H1 (cell line): ENCODE results near the gene C2CD4D. TPM values are rescaled to one million over a fixed set of nuclear protein-coding genes. Genes with fewer than 3 reads are reported as not detected.

Experiments
- CTCF ChIA-PET: fragments of 300-600 bp; sonication (Branson Sonifier 250); formaldehyde crosslinking; loops from one replicate; lab custom pipeline; 2021; ENCODE audit not compliant: partially characterized antibody; lab: Charles Lee
- POLR2A ChIA-PET: fragments of 300-600 bp; sonication (Branson Sonifier 250); formaldehyde crosslinking; loops from one replicate; lab custom pipeline; 2021; ENCODE audit warnings: inconsistent platforms; ENCODE audit not compliant: partially characterized antibody; lab: Charles Lee
- DNase-seq, 2 experiments: peaks; one replicate each; pipeline versions ENCODE4 v3.0.0 to v3.0.0-alpha.2; 2010 to 2022; ENCODE audit warnings: low spot score in 2 of 2, low read depth in 1 of 2, mixed read lengths in 1 of 2
- FAIRE-seq: peaks from 2 replicates; lab custom pipeline; 2011; peaks lifted over from hg19 to GRCh38; lab: Jason Lieb, UNC
- H2AFZ ChIP-seq: 2 replicates; pipeline ENCODE4 v1.8.1; 2012; ENCODE audit warnings: low read length, inconsistent platforms
- H2AK5ac ChIP-seq: 2 replicates; pipeline ENCODE4 v1.6.1; 2013; ENCODE audit warnings: low read depth, low read length
- H2BK120ac ChIP-seq: replicated peaks from 2 replicates; pipeline ENCODE3; 2013; ENCODE audit warnings: low read depth, low read length, inconsistent platforms
- H2BK12ac ChIP-seq: 2 replicates; pipeline ENCODE4 v1.6.1; 2013; ENCODE audit warnings: low read depth, low read length
- H2BK15ac ChIP-seq: 2 replicates; pipeline ENCODE4 v1.6.1; 2013; ENCODE audit warnings: low read length
- H2BK20ac ChIP-seq: 2 replicates; pipeline ENCODE4 v1.6.1; 2013; ENCODE audit warnings: low read length
- H2BK5ac ChIP-seq: 2 replicates; pipeline ENCODE4 v1.6.1; 2013; ENCODE audit warnings: low read depth, low read length
- H3K14ac ChIP-seq: 2 replicates; pipeline ENCODE4 v1.6.1; 2013; ENCODE audit warnings: inconsistent platforms; ENCODE audit not compliant: insufficient read length
- H3K18ac ChIP-seq: 2 replicates; pipeline ENCODE4 v1.6.1; 2013; ENCODE audit warnings: low read length; ENCODE audit errors: extremely low read depth
- H3K23ac ChIP-seq: 2 replicates; pipeline ENCODE4 v1.6.1; 2013; ENCODE audit warnings: inconsistent platforms; ENCODE audit not compliant: insufficient read length
- H3K23me2 ChIP-seq: 2 replicates; pipeline ENCODE4 v1.6.1; 2013; ENCODE audit warnings: low read depth, low read length
- H3K27ac ChIP-seq: 2 replicates; pipeline ENCODE4 v1.6.1; 2011; ENCODE audit warnings: low read depth, low read length, inconsistent platforms
- H3K27me3 ChIP-seq, 4 experiments: replicated peaks in 1 of 4; 1 replicate in 1 of 4; 2 replicates in 3 of 4; pipeline versions ENCODE4 v1.6.1 to v1.8.1; 2011 to 2013; ENCODE audit warnings: low read length in 3 of 4, mild to moderate bottlenecking in 3 of 4, inconsistent platforms in 2 of 4, mixed read lengths in 2 of 4, moderate library complexity in 1 of 4; ENCODE audit not compliant: control insufficient read depth in 3 of 4, insufficient read depth in 3 of 4; ENCODE audit errors: extremely low read depth in 1 of 4
- H3K36me3 ChIP-seq, 4 experiments: 2 replicates each; pipeline versions ENCODE4 v1.6.1 to v1.8.1; 2011 to 2013; ENCODE audit warnings: mild to moderate bottlenecking in 4 of 4, low read length in 3 of 4, moderate library complexity in 2 of 4, control low read depth in 1 of 4, inconsistent platforms in 1 of 4; ENCODE audit not compliant: insufficient read depth in 4 of 4, control insufficient read depth in 2 of 4
- H3K4ac ChIP-seq: replicated peaks from 2 replicates; pipeline ENCODE3; 2013; ENCODE audit warnings: low read length, low read depth, mixed read lengths, inconsistent platforms; ENCODE audit not compliant: insufficient read length
- H3K4me1 ChIP-seq, 4 experiments: replicated peaks in 1 of 4; 1 replicate in 1 of 4; 2 replicates in 3 of 4; pipeline versions ENCODE4 v1.6.1 to v1.8.1; 2011 to 2013; ENCODE audit warnings: low read length in 3 of 4, inconsistent platforms in 2 of 4, mixed read lengths in 1 of 4; ENCODE audit not compliant: insufficient read depth in 4 of 4, control insufficient read depth in 3 of 4
- H3K4me2 ChIP-seq, 2 experiments: 2 replicates each; pipeline versions ENCODE4 v1.6.1 to v1.8.1; 2011 to 2013; ENCODE audit warnings: low read depth in 2 of 2, low read length in 2 of 2, control low read depth in 1 of 2, inconsistent platforms in 1 of 2, mild to moderate bottlenecking in 1 of 2; ENCODE audit not compliant: insufficient read depth in 1 of 2
- H3K4me3 ChIP-seq, 4 experiments: fragments of 200-600, 300-600 bp in 1 of 4; sonication (generic), shearing (Covaris generic), sonication (Bioruptor Twin) in 1 of 4; 2 replicates each; pipeline versions ENCODE4 v1.5.1 to v1.8.1; 2011 to 2016; ENCODE audit warnings: low read length in 4 of 4, low read depth in 3 of 4, control low read depth in 2 of 4, inconsistent platforms in 2 of 4, mild to moderate bottlenecking in 2 of 4, mixed read lengths in 1 of 4, moderate library complexity in 1 of 4; ENCODE audit not compliant: insufficient read depth in 2 of 4; ENCODE audit errors: extremely low read depth in 1 of 4
- H3K56ac ChIP-seq: replicated peaks from 2 replicates; pipeline ENCODE3; 2013; ENCODE audit warnings: low read depth, mild to moderate bottlenecking, mixed read lengths, low read length, inconsistent platforms; ENCODE audit not compliant: insufficient read length
- H3K79me1 ChIP-seq: 2 replicates; pipeline ENCODE4 v1.6.1; 2013; ENCODE audit warnings: low read depth, low read length, control low read depth
- H3K79me2 ChIP-seq, 2 experiments: 2 replicates each; pipeline versions ENCODE4 v1.6.1 to v1.8.1; 2012 to 2013; ENCODE audit warnings: low read length in 2 of 2, mild to moderate bottlenecking in 2 of 2, inconsistent platforms in 1 of 2; ENCODE audit not compliant: insufficient read depth in 2 of 2, control insufficient read depth in 1 of 2
- H3K9ac ChIP-seq, 4 experiments: replicated peaks in 1 of 4; 1 replicate in 1 of 4; 2 replicates in 3 of 4; pipeline versions ENCODE4 v1.6.1 to v1.8.1; 2011 to 2013; ENCODE audit warnings: low read depth in 3 of 4, low read length in 3 of 4, control low read depth in 2 of 4, mild to moderate bottlenecking in 2 of 4, moderate library complexity in 2 of 4, inconsistent platforms in 1 of 4; ENCODE audit errors: extremely low read depth in 1 of 4
- H3K9me3 ChIP-seq, 2 experiments: 2 replicates each; pipeline versions ENCODE4 v1.6.1 to v1.8.1; 2012 to 2013; ENCODE audit warnings: mild to moderate bottlenecking in 2 of 2, moderate library complexity in 2 of 2, control low read depth in 1 of 2, inconsistent platforms in 1 of 2, low read depth in 1 of 2, low read length in 1 of 2, mixed read lengths in 1 of 2; ENCODE audit not compliant: insufficient read depth in 2 of 2
- H4K20me1 ChIP-seq, 2 experiments: replicated peaks in 1 of 2; 2 replicates each; pipeline versions ENCODE3 to v1.8.1; 2011 to 2013; ENCODE audit warnings: inconsistent platforms in 2 of 2, low read length in 2 of 2, mild to moderate bottlenecking in 1 of 2; ENCODE audit not compliant: insufficient read depth in 2 of 2, control insufficient read depth in 1 of 2
- H4K5ac ChIP-seq: 2 replicates; pipeline ENCODE4 v1.6.1; 2013; ENCODE audit warnings: low read length, low read depth, mixed read lengths, inconsistent platforms; ENCODE audit not compliant: insufficient read length
- H4K8ac ChIP-seq: 2 replicates; pipeline ENCODE4 v1.8.0; 2013; ENCODE audit warnings: mild to moderate bottlenecking, moderate library complexity, low read length, inconsistent platforms; ENCODE audit not compliant: insufficient read depth; ENCODE audit errors: extremely low read depth
- H4K91ac ChIP-seq: replicated peaks from 2 replicates; pipeline ENCODE3; 2013; ENCODE audit warnings: low read length, mixed read lengths, inconsistent platforms; ENCODE audit not compliant: insufficient read length
- BACH1 ChIP-seq: IDR thresholded peaks from 2 replicates; pipeline ENCODE4 v1.6.1; 2012; ENCODE audit warnings: low read length, improper control_type of control experiment
- BRCA1 ChIP-seq: IDR thresholded peaks from 2 replicates; pipeline ENCODE4 v1.6.1; 2012; ENCODE audit warnings: low read depth, low read length, improper control_type of control experiment
- SIN3A ChIP-seq, 2 experiments: IDR thresholded peaks in 1 of 2; conservative IDR thresholded peaks in 1 of 2; 2 replicates each; pipeline ENCODE4 v1.6.1; 2011 to 2012; ENCODE audit warnings: low read length in 2 of 2, improper control_type of control experiment in 1 of 2, low read depth in 1 of 2, mild to moderate bottlenecking in 1 of 2
- WGBS, 2 experiments: shearing (Covaris generic) in 1 of 2; methylation state at CpG; one replicate each; pipeline versions ENCODE4 v1.1.6 to v1.1.7; 2013 to 2015; ENCODE audit warnings: low lambda C conversion rate in 2 of 2, mixed read lengths in 2 of 2, inconsistent platforms in 1 of 2, low coverage in 1 of 2, missing lambda C conversion rate in 1 of 2; ENCODE audit not compliant: insufficient replicate concordance in 2 of 2, insufficient coverage in 1 of 2, insufficient read length in 1 of 2; ENCODE audit errors: extremely low coverage in 1 of 2, missing lambda C conversion rate in 1 of 2; 5-methylcytosine and 5-hydroxymethylcytosine counted together
- polyA plus RNA-seq, 7 experiments: library from polyadenylated mRNA; depleted of rRNA in 3 of 7; stranded (reverse) in 5 of 7; unstranded in 2 of 7; fragments of >200 nt in 5 of 7; fragments of 200-250 nt in 2 of 7; gene quantifications; 1 replicate in 5 of 7; 2 replicates in 1 of 7; 4 replicates in 1 of 7; pipeline versions ENCODE4 v1.2.1 to v1.2.3, GENCODE V29; 2011 to 2013; ENCODE audit warnings: missing spikeins in 2 of 7, mixed read lengths in 2 of 7
- total RNA-seq: library from RNA; stranded (reverse); fragmentation: NEBNext Ultra II Directional; extraction: Animal tissue kit (Norgen Biotek cat#: 25700); gene quantifications from 2 replicates; pipeline ENCODE4 v1.2.1, GENCODE V29; 2021

Gene C2CD4D
- total and polyA plus RNA-seq, 2 of the 8 experiments (the other 6 are each of a cell fraction or from before 2014, with no cell fraction given): 0.41 to 0.71 TPM

- ChIA-PET POLR2A (no interaction called here), CTCF (interaction anchor here (1.7 to 3.5 kb wide), 2 partner anchors 17 kb away, joined by 7 to 22 read pairs; no protein-coding TSS in a partner anchor)
- WGBS, 2 experiments: 85% methylated on average over 12 of the region's 12 CpGs; no CpG with 5 or more reads in 1 of the 2 experiments
- Histone ChIP-seq H3K9me3 (no peaks in the 10 kb centered on the region), H2BK5ac (no peak overlapping the region), H4K8ac (no peak overlapping the region), H3K14ac (no peak overlapping the region), H2BK20ac (no peak overlapping the region), H3K4me3 (no peak overlapping the region), H2BK120ac (no peak overlapping the region), H3K9ac (no peak overlapping the region), H2BK15ac (no peak overlapping the region), H3K4me2 (no peak overlapping the region), H2AK5ac (no peak overlapping the region), H3K56ac (no peak overlapping the region), H3K4me1 (peaks cover 0 to 9% (median 4%) of the 10 kb centered on the region in 4 experiments; a peak in 4 of 7 replicates), H2AFZ (no peak overlapping the region), H3K18ac (no peak overlapping the region), H3K79me1 (no peaks in the 10 kb centered on the region), H3K27ac (no peak overlapping the region), H3K23ac (no peak overlapping the region), H2BK12ac (0 out of 2 replicates have a peak overlapping the region, but pooled peaks have one; percentile 20), H4K5ac (no peak overlapping the region), H3K27me3 (no peaks in the 10 kb centered on the region), H3K4ac (no peak overlapping the region), H3K23me2 (no peaks in the 10 kb centered on the region; the same call in 1 of the 2 replicates), H3K36me3 (no peaks in the 10 kb centered on the region), H4K20me1 (no peaks in the 10 kb centered on the region), H4K91ac (no peak overlapping the region), H3K79me2 (no peaks in the 10 kb centered on the region)
- no peak for TF ChIP-seq BACH1
- no peak for TF ChIP-seq BRCA1
- TF ChIP-seq SIN3A (conservative IDR thresholded peaks at IDR 0.05 in 1 of 2, IDR thresholded peaks at IDR 0.05 in 1 of 2; ENCODE audit: low read depth in 1 of 2, low read length in 2 of 2): no peak
- no peak for DNase-seq
- FAIRE-seq: no peak
Measured at GRCh38 chr1:151819227-151819835, 20.3 kb downstream of the C2CD4D start.
